Muscle layer of colon (tissue), 2 donors: Measurements from ENCODE around the gene ROBO2.

ENCODE experiments used
- H3K27ac ChIP-seq: one replicate; pipeline ENCODE4 v1.7.0; 2013; ENCODE audit warnings: low read depth, mild to moderate bottlenecking, low read length, moderate library complexity
- H3K27me3 ChIP-seq, 2 donors: one replicate each; pipeline ENCODE4 v1.7.0; 2013; ENCODE audit warnings: low read length in 2 of 2, mild to moderate bottlenecking in 2 of 2; ENCODE audit not compliant: insufficient read depth in 2 of 2, control insufficient read depth in 1 of 2
- H3K36me3 ChIP-seq: one replicate; pipeline ENCODE4 v1.7.0; 2013; ENCODE audit warnings: mild to moderate bottlenecking, low read length; ENCODE audit not compliant: insufficient read depth
- H3K4me1 ChIP-seq: one replicate; pipeline ENCODE4 v1.7.0; 2013; ENCODE audit warnings: mild to moderate bottlenecking, low read length; ENCODE audit not compliant: insufficient read depth
- H3K4me3 ChIP-seq, 2 donors: one replicate each; pipeline ENCODE4 v1.7.0; 2013; ENCODE audit warnings: low read length in 2 of 2, low read depth in 1 of 2, mild to moderate bottlenecking in 1 of 2, moderate library complexity in 1 of 2
- H3K9ac ChIP-seq: one replicate; pipeline ENCODE4 v1.7.0; 2013; ENCODE audit warnings: low read length
- H3K9me3 ChIP-seq: one replicate; pipeline ENCODE4 v1.7.0; 2013; ENCODE audit warnings: mild to moderate bottlenecking, low read length
- donor health status: abdominal sarcoma.
- donor health status: Adenocarcinoma of cecum.

ROBO2 gene

GRCh38 chr3:77081240-77081661 lies 41.4 kb downstream of the ROBO2 start:
- Histone ChIP-seq H3K27ac (no peak overlapping the region), H3K36me3 (no peaks in the 10 kb centered on the region), H3K4me3 (no peak overlapping the region), H3K9ac (no peak overlapping the region), H3K4me1 (no peaks in the 10 kb centered on the region), H3K27me3 (no peaks in the 10 kb centered on the region), H3K9me3 (no peaks in the 10 kb centered on the region)

GRCh38 chr3:77084511-77084910 lies 44.6 kb downstream of the ROBO2 start:
- Histone ChIP-seq H3K9me3 (no peaks in the 10 kb centered on the region), H3K4me3 (no peak overlapping the region), H3K27me3 (no peaks in the 10 kb centered on the region), H3K9ac (no peak overlapping the region), H3K4me1 (no peaks in the 10 kb centered on the region), H3K36me3 (no peaks in the 10 kb centered on the region), H3K27ac (no peak overlapping the region)

- Histone ChIP-seq H3K4me3 (no peak overlapping the region), H3K4me1 (no peaks in the 10 kb centered on the region), H3K36me3 (no peaks in the 10 kb centered on the region)
These were observed 46.5 kb downstream of the ROBO2 start for GRCh38 chr3:77086408-77086807.

GRCh38 chr3:77091809-77092208 lies 51.9 kb downstream of the ROBO2 start:
- no peaks in the 10 kb centered on the region for H3K4me1 ChIP-seq
- H3K36me3 ChIP-seq = no peaks in the 10 kb centered on the region
- H3K27ac ChIP-seq = no peak overlapping the region
- no peak overlapping the region for H3K9ac ChIP-seq
- no peaks in the 10 kb centered on the region for H3K27me3 ChIP-seq
- H3K4me3 ChIP-seq = no peak overlapping the region
- no peaks in the 10 kb centered on the region for H3K9me3 ChIP-seq

More at GRCh38 chr3:77086408-77086807, 46.5 kb downstream of the ROBO2 start:
- no peaks in the 10 kb centered on the region for H3K27me3 ChIP-seq
- no peak overlapping the region for H3K9ac ChIP-seq
- no peak overlapping the region for H3K27ac ChIP-seq
- H3K9me3 ChIP-seq = no peaks in the 10 kb centered on the region

GRCh38 chr3:77093101-77093500 lies 53.2 kb downstream of the ROBO2 start:
- Histone ChIP-seq H3K9me3 (no peaks in the 10 kb centered on the region), H3K27ac (no peak overlapping the region), H3K36me3 (no peaks in the 10 kb centered on the region), H3K4me3 (no peak overlapping the region), H3K9ac (no peak overlapping the region), H3K4me1 (no peaks in the 10 kb centered on the region), H3K27me3 (no peaks in the 10 kb centered on the region)

GRCh38 chr3:77096145-77096544 lies 56.2 kb downstream of the ROBO2 start:
- H3K27ac ChIP-seq = no peak overlapping the region
- no peak overlapping the region for H3K9ac ChIP-seq
- no peaks in the 10 kb centered on the region for H3K9me3 ChIP-seq
- no peak overlapping the region for H3K4me3 ChIP-seq
- H3K4me1 ChIP-seq = no peaks in the 10 kb centered on the region
- H3K27me3 ChIP-seq = no peaks in the 10 kb centered on the region
- no peaks in the 10 kb centered on the region for H3K36me3 ChIP-seq

GRCh38 chr3:77096966-77097890 lies 57.3 kb downstream of the ROBO2 start:
- Histone ChIP-seq H3K36me3 (no peaks in the 10 kb centered on the region), H3K27me3 (no peaks in the 10 kb centered on the region), H3K27ac (no peak overlapping the region), H3K9ac (no peak overlapping the region), H3K4me1 (no peaks in the 10 kb centered on the region), H3K4me3 (no peak overlapping the region), H3K9me3 (no peaks in the 10 kb centered on the region)

- H3K27me3 ChIP-seq = no peaks in the 10 kb centered on the region
- no peaks in the 10 kb centered on the region for H3K9me3 ChIP-seq
- H3K36me3 ChIP-seq = no peaks in the 10 kb centered on the region
- no peak overlapping the region for H3K9ac ChIP-seq
- H3K27ac ChIP-seq = no peak overlapping the region
- no peak overlapping the region for H3K4me3 ChIP-seq
- H3K4me1 ChIP-seq = no peaks in the 10 kb centered on the region
These were observed 63.3 kb downstream of the ROBO2 start for GRCh38 chr3:77102951-77103769.

GRCh38 chr3:77122652-77123051 lies 82.8 kb downstream of the ROBO2 start:
- Histone ChIP-seq H3K4me1 (no peaks in the 10 kb centered on the region), H3K9ac (no peak overlapping the region), H3K9me3 (no peaks in the 10 kb centered on the region)

GRCh38 chr3:77125966-77126365 lies 86.1 kb downstream of the ROBO2 start:
- no peak overlapping the region for H3K27ac ChIP-seq
- no peaks in the 10 kb centered on the region for H3K4me1 ChIP-seq

More at GRCh38 chr3:77122652-77123051, 82.8 kb downstream of the ROBO2 start:
- H3K27ac ChIP-seq = no peak overlapping the region
- H3K36me3 ChIP-seq = no peaks in the 10 kb centered on the region
- no peak overlapping the region for H3K4me3 ChIP-seq
- H3K27me3 ChIP-seq = no peaks in the 10 kb centered on the region

GRCh38 chr3:77134769-77135168 lies 94.9 kb downstream of the ROBO2 start:
- Histone ChIP-seq H3K27ac (no peak overlapping the region), H3K9me3 (no peaks in the 10 kb centered on the region), H3K9ac (no peak overlapping the region), H3K36me3 (no peaks in the 10 kb centered on the region), H3K4me3 (no peak overlapping the region), H3K27me3 (no peaks in the 10 kb centered on the region), H3K4me1 (no peaks in the 10 kb centered on the region)

More at GRCh38 chr3:77125966-77126365, 86.1 kb downstream of the ROBO2 start:
- H3K27me3 ChIP-seq = no peaks in the 10 kb centered on the region
- no peaks in the 10 kb centered on the region for H3K36me3 ChIP-seq
- no peak overlapping the region for H3K4me3 ChIP-seq
- H3K9me3 ChIP-seq = no peaks in the 10 kb centered on the region
- H3K9ac ChIP-seq = no peak overlapping the region
